ENCODE results near the gene TLK2. TPM values are rescaled to one million over a fixed set of nuclear protein-coding genes. Genes with fewer than 3 reads are reported as not detected.
"Not testable (repeated sequence)": the region's sequence is repeated elsewhere in the genome, so short reads cannot be mapped to it uniquely, and the experiment has no call there.

Gene TLK2
- total RNA-seq, 6 experiments from 2014 or later = 11.6 to 13.8 (median 12.6) TPM

DNA sequence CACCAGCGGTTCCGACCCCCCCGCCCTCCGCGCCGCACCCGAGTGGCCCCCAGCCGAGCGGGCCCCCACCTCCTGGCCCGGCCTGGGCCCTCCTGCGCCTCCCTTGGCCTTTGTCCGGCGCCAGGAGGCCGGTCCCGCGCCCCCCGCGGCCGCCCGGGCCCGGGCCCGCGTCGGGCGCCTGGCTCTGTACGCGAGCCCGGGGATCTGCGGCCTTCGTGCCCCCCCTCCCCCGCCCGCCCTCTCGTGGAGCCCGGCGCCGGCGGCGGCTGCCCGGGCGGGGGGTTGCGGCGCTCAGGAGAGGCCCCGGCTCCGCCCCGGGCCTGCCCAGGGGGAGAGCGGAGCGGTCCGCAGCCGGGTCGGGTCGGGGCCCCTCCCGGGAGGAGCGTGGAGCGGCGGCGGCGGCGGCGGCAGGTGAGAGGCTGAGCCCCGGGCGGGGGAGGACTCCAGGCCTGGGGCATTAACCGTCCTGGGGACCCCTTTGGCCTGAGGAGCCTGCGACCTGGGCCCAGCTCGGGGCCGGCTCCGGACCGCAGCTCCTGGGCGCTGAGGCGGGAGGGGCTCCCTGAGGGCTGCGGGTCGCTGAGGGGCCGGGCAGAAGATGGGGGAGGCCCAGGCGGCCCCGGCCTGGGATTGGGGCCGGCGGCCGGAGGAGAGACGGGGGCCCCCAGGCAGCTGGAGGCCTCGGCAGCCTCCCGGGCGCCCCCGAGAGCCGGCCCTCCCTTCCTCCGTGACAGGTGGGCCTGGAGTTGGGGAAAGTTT lies 434 bp downstream of the TLK2 start:
- Histone ChIP-seq H3K27ac (peak overlapping the region; percentile 75 to 85 (median 83)), H3K4me3 (peak overlapping the region; percentile 62 to 67 (median 66))
- H3K36me3 ChIP-seq; H3K27me3 ChIP-seq; H3K4me1 ChIP-seq; intact Hi-C loops (cut with DNase I); H3K9me3 ChIP-seq: not testable (repeated sequence)
- DNase-seq = peak; percentile 46 to 62 (median 60)
- WGBS (ENCODE audit: insufficient coverage, low coverage, low lambda C conversion rate, missing lambda C conversion rate) = no CpG with 5 or more reads among the region's 84 CpGs
- ATAC-seq = peak; percentile 29 to 57 (median 46)

DNA sequence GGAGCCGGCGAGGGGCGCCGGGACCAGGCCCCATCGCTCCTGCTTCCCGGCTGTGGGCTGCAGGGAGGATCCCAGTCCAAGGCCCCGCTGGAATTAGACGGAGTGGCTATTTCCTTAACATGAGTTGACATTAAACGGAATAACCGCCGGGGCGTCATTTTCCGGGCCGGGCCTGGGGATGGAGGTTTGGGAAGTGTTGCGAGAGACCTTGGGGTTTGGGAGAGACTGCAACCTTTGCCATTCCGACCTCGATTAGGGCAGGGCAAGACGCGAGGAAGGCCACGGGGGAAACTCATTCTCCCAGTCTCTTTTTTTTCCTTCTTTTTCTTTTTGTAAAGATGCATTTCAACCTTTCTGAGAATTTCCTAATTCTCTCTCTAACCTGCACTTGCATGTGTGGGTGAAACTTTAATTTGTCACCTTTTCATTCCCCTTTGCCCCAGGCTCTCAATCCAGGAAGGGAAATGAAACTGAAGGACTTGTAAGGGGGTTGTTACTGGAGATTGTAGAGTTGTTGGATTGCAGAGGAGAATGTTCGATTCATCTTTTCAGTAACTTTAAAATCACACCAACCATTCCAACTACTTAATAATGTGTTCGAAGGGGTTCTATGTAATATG lies 1.1 kb downstream of the TLK2 start:
- H3K27ac ChIP-seq = peak overlapping the region; percentile 75 to 85 (median 83)
- H3K9me3 ChIP-seq; H3K36me3 ChIP-seq; H3K27me3 ChIP-seq; H3K4me1 ChIP-seq; intact Hi-C loops (cut with DNase I): not testable (repeated sequence)
- WGBS (ENCODE audit: insufficient coverage, low coverage, low lambda C conversion rate, missing lambda C conversion rate) = 5% methylated on average over 8 of the region's 22 CpGs
- peak; percentile 17 to 36 (median 32) for ATAC-seq
- H3K4me3 ChIP-seq = peak overlapping the region; percentile 62 to 67 (median 66)
- DNase-seq = peak; percentile 39 to 67 (median 60)

DNA sequence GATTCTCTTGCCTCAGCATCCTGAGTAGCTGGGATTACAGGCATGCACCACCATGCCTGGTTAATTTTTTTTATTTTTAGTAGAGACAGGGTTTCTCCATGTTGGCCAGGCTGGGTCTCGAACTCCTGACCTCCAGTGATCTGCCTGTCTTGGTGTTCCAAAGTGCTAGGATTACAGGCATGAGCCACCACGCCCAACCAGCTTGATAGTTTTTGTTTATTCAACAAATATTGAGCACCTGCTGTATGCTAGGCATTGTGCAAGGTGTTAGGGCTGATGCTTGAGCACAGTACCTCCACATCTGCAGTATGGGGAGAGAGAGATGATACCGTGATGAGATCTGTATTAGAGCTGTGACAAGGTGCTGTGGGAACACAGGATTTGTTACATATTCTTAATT lies 3.9 kb downstream of the TLK2 start:
- H3K27ac ChIP-seq; H3K4me3 ChIP-seq; H3K36me3 ChIP-seq; DNase-seq; intact Hi-C loops (cut with DNase I); ATAC-seq; H3K9me3 ChIP-seq; H3K4me1 ChIP-seq; H3K27me3 ChIP-seq: not testable (repeated sequence)
- 69% methylated on average over 2 of the region's 3 CpGs for whole genome bisulfite sequencing (ENCODE audit: insufficient coverage, low coverage, low lambda C conversion rate, missing lambda C conversion rate)

DNA sequence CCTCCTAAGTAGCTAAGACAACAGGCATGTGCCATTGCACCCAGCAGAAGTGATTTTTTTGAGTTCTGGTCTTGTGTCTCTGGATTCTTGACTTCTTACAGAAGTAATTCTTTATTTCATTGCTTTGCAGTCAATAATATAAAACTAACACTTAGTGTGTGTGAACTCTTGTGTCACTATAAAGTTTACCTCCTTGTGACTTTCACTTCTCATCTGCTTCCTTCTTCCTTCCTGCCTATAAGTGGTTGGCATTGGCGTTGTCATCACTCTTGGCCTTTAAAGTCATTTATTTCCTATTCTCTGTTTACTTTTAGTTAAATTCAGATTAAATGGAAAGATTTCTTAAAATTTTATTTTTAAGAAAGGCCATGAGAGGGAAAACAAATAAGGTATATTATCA lies 12.4 kb downstream of the TLK2 start:
- intact Hi-C loops (cut with DNase I); H3K27me3 ChIP-seq; DNase-seq; H3K4me3 ChIP-seq; ATAC-seq; H3K9me3 ChIP-seq; H3K36me3 ChIP-seq; H3K27ac ChIP-seq; H3K4me1 ChIP-seq: not testable (repeated sequence)
- 14% methylated on average over 1 of the region's 1 CpG for WGBS (ENCODE audit: insufficient coverage, low coverage, low lambda C conversion rate, missing lambda C conversion rate)

DNA sequence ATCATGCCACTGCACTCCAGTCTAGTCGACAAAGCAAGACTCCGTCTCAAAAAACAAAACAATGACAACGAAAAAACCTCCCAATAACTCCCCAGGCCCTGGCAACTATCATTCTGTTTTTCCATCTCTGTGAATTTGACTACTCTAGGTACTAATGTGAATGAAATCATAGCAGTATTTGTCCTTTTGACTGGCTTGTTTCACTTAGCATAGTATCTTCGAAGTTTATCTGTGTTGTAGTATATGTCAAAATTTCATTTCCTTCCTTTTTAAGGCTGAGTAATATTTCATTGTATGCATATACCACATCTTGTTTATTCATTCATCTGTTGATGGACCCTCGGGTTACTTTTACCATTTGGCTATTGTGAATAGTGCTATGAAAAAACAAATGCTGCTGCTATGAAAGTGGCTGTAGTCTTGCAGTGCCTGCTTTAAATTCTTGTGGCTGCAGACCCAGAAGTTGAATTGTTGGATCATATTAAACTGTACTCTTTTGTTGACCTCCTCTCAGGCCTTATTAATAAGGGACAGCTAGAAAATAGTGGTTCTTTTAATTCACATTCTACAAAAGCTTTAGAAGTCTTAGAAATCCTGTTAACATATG lies 14.5 kb downstream of the TLK2 start:
- H3K9me3 ChIP-seq; H3K4me3 ChIP-seq; H3K27me3 ChIP-seq; ATAC-seq; DNase-seq; H3K27ac ChIP-seq; H3K36me3 ChIP-seq; H3K4me1 ChIP-seq; intact Hi-C loops (cut with DNase I): not testable (repeated sequence)
- WGBS (ENCODE audit: insufficient coverage, low coverage, low lambda C conversion rate, missing lambda C conversion rate) = 75% methylated on average over 5 of the region's 5 CpGs

DNA sequence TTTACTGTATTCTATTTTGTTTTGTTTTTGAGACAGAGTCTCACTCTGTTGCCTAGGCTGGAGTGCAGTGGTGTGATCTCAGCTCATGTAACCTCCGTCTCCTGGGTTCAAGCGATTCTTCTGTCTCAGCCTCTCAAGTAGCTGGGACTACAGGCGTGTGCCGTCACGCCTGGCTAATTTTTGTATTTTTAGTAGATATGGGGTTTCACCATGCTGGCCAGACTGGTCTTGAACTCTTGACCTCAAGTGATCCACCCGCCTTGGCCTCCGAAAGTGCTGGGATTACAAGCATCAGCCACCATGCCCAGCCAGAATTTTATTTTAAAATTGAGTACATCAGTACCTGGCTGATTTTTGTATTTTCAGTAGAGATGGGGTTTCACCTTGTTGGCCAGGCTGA lies 15.4 kb downstream of the TLK2 start:
- H3K4me3 ChIP-seq; H3K36me3 ChIP-seq; H3K4me1 ChIP-seq; H3K27ac ChIP-seq; H3K9me3 ChIP-seq; ATAC-seq; H3K27me3 ChIP-seq; intact Hi-C loops (cut with DNase I); DNase-seq: not testable (repeated sequence)
- 90% methylated on average over 7 of the region's 7 CpGs for WGBS (ENCODE audit: insufficient coverage, low coverage, low lambda C conversion rate, missing lambda C conversion rate)

DNA sequence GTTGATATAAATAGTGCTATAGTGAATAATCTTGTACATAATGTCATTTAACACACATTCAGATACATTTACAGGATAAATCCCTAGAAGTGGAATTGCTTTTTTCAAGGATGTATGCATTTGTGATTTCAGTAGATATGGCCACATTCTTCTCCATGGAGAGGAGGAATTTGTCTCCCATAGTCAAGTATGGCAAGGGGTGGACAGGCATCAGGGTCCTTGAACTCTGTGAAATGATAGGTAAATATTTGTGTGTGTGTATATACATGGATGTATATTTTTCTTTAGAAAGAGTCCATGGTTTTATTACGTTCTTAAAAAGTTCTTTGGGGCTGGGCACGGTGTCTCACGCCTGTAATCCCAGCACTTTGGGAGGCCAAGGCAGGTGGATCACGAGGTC lies 17.7 kb downstream of the TLK2 start:
- H3K4me1 ChIP-seq; H3K36me3 ChIP-seq; H3K4me3 ChIP-seq; ATAC-seq; H3K27ac ChIP-seq; DNase-seq; H3K9me3 ChIP-seq; intact Hi-C loops (cut with DNase I); H3K27me3 ChIP-seq: not testable (repeated sequence)
- WGBS (ENCODE audit: insufficient coverage, low coverage, low lambda C conversion rate, missing lambda C conversion rate) = 93% methylated on average over 3 of the region's 4 CpGs

DNA sequence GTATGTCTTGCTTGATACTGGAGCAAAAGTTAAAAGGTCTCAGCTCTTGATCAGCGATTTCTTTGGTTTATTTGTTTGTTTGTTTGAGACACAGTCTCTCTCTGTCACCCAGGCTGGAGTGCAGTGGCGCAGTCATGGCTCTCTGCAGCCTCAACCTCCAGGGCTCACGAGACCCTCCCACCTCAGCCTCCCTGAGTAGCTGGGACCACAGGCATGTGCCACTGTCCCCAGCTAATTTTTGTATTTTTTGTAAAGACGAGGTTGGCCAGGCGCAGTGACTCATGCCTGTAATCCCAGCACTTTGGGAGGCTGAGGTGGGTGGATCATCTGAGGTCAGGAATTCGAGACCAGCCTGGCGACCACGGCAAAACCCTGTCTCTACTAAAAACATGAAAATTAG lies 20.2 kb downstream of the TLK2 start:
- H3K27ac ChIP-seq; H3K4me1 ChIP-seq; DNase-seq; H3K27me3 ChIP-seq; H3K36me3 ChIP-seq; intact Hi-C loops (cut with DNase I); ATAC-seq; H3K4me3 ChIP-seq; H3K9me3 ChIP-seq: not testable (repeated sequence)
- WGBS (ENCODE audit: insufficient coverage, low coverage, low lambda C conversion rate, missing lambda C conversion rate) = 100% methylated on average over 4 of the region's 8 CpGs

DNA sequence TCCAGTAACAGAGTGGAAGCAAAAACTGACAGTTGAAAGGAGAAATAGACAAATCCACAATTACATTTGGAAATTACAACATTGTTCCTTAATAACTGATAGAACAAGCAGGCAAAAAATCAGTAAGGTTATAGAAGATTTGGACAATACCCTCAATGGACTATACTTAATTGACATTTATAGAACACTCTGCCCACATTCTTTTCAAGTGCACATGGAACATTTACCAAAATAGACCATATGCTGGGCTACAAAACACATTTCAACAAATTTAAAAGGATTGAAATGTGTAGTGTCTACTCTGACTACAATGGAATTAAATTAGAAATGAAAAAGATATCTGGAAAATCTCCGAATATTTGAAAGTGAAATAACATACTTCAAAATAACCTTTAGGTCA lies 21.8 kb downstream of the TLK2 start:
- H3K4me1 ChIP-seq; H3K4me3 ChIP-seq; H3K27ac ChIP-seq; ATAC-seq; intact Hi-C loops (cut with DNase I); DNase-seq; H3K9me3 ChIP-seq; H3K36me3 ChIP-seq; H3K27me3 ChIP-seq: not testable (repeated sequence)
- 79% methylated on average over 1 of the region's 1 CpG for WGBS (ENCODE audit: insufficient coverage, low coverage, low lambda C conversion rate, missing lambda C conversion rate)

DNA sequence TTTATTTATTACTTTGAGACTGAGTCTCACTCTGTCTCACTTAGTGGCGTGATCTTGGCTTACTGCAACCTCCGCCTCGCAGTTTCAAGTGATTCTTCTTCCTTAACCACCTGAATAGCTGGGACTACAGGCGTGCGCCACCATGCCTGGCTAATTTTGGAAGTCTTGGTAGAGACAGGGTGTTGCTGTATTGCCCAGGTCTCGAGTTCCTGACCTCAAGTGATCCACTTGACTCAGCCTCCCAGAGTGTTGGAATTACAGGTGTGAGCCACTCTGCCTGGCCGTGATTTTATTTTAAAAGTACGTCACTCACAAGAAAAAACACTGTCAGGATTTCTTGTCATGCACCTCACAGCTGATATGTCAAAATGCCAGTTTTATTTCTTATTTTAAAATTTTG lies 26.2 kb downstream of the TLK2 start:
- H3K27me3 ChIP-seq; ATAC-seq; H3K36me3 ChIP-seq; H3K4me3 ChIP-seq; H3K9me3 ChIP-seq; DNase-seq; H3K27ac ChIP-seq; intact Hi-C loops (cut with DNase I); H3K4me1 ChIP-seq: not testable (repeated sequence)
- 94% methylated on average over 8 of the region's 8 CpGs for WGBS (ENCODE audit: insufficient coverage, low coverage, low lambda C conversion rate, missing lambda C conversion rate)

DNA sequence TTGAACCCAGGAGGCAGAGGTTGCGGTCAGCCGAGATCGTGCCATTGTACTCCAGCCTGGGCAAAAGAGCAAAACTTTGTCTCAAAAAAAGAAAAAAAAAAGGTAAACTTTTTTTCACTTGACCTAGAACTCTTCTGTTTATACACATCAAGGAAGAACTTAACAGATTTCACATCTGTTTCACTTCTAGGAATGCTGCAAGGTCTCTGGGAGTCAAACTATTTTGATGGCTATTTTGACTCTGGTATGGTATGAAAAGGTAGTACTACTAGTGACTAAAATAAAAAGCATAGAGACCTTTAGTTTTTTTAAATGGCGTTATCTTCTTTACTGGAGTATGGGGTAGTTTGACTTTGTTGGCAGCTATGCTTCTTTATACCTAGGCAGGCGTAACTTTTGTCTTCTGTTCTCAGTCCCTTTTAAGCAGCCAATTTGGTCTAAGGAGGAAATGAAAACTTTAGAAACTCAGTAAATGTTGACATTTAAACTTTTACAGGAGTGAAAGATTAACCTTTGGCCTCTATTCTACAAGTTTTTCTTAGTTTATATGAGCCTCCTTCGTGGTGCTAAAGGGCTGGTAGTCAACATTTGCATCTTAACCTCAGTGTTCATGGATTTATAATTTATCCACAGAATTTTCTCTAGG lies 28.7 kb downstream of the TLK2 start:
- 50% methylated on average over 6 of the region's 6 CpGs for WGBS (ENCODE audit: insufficient coverage, low coverage, low lambda C conversion rate, missing lambda C conversion rate)
- DNase-seq; intact Hi-C loops (cut with DNase I); H3K36me3 ChIP-seq; H3K9me3 ChIP-seq; H3K27me3 ChIP-seq; H3K4me3 ChIP-seq; H3K4me1 ChIP-seq; H3K27ac ChIP-seq: not testable (repeated sequence)
- ATAC-seq = peak in 2 of 4 donors; percentile 30 to 39
